Stomach (tissue), 9 donors: Measurements from ENCODE around the gene TMOD1. TPM values are rescaled to one million over a fixed set of nuclear protein-coding genes. Genes with fewer than 3 reads are reported as not detected.
"Not testable (repeated sequence)": the region's sequence is repeated elsewhere in the genome, so short reads cannot be mapped to it uniquely, and the experiment has no call there.

Experiments
- DNase-seq, 2 donors: peaks; one replicate each; pipeline versions ENCODE4 v3.0.0 to v3.0.0-alpha.2; 2013 to 2019
- H3K27ac ChIP-seq, 5 donors: fragments of 200-600 bp in 4 of 5; sonication (generic) in 4 of 5; one replicate each; pipeline ENCODE4 v1.5.1; 2013 to 2019; ENCODE audit warnings: mild to moderate bottlenecking in 1 of 5, moderate library complexity in 1 of 5
- H3K27me3 ChIP-seq, 3 donors: fragments of 200-600 bp; sonication (generic); one replicate each; pipeline ENCODE4 v1.5.1; 2017 to 2019; ENCODE audit warnings: mixed run types in 1 of 3
- H3K36me3 ChIP-seq, 4 donors: fragments of 200-600 bp; sonication (generic); 1 replicate in 3 of 4; 2 replicates in 1 of 4; pipeline ENCODE4 v1.5.1; 2016 to 2019
- H3K4me1 ChIP-seq, 4 donors: fragments of 200-600 bp; sonication (generic); one replicate each; pipeline ENCODE4 v1.5.1; 2016 to 2019
- H3K4me3 ChIP-seq, 4 donors: fragments of 200-600 bp; sonication (generic) in 3 of 4; one replicate each; pipeline ENCODE4 v1.5.1; 2016 to 2019; ENCODE audit warnings: mild to moderate bottlenecking in 1 of 4
- H3K9me3 ChIP-seq, 4 donors: fragments of 200-600 bp; sonication (generic); one replicate each; pipeline ENCODE4 v1.5.1; 2016 to 2019
- CTCF ChIP-seq, 7 experiments: fragments of 450-650 bp in 4 of 7; fragments of 200-600 bp in 3 of 7; sonication (generic) in 3 of 7; IDR thresholded peaks; one replicate each; pipeline ENCODE4 v1.5.1; 2016 to 2019; ENCODE audit warnings: antibody characterized with exemption in 7 of 7, control low read depth in 2 of 7, mild to moderate bottlenecking in 1 of 7
- EP300 ChIP-seq: sonication (generic); formaldehyde crosslinking; IDR thresholded peaks from one replicate; pipeline ENCODE4 v1.6.1; 2017; ENCODE audit warnings: antibody characterized with exemption
- POLR2A ChIP-seq, 4 donors: fragments of 450-650 bp; IDR thresholded peaks; one replicate each; pipeline ENCODE4 v1.6.1; 2016; ENCODE audit warnings: antibody characterized with exemption in 4 of 4, control low read depth in 2 of 4, mild to moderate bottlenecking in 1 of 4, moderate library complexity in 1 of 4
- POLR2AphosphoS5 ChIP-seq, 3 donors: sonication (generic); formaldehyde crosslinking; IDR thresholded peaks; one replicate each; pipeline ENCODE4 v1.6.1; 2016; ENCODE audit warnings: antibody characterized with exemption in 3 of 3
- WGBS, 5 donors: extraction: QIAGEN DNeasy Blood & Tissue Kit in 3 of 5; methylation state at CpG; one replicate each; pipeline versions ENCODE4 v1.1.5 to v1.1.7; 2013 to 2018; 5-methylcytosine and 5-hydroxymethylcytosine counted together
- intact Hi-C: fragments of 100-400 bp; cut with DNase I; formaldehyde crosslinking; loops from one replicate; pipeline ENCODE4 v1.15.1; 2023; ENCODE audit warnings: low total_unique reads
- polyA plus RNA-seq, 3 donors: library from polyadenylated mRNA; stranded (reverse); fragments of 200-250 nt; gene quantifications; one replicate each; pipeline ENCODE4 v1.2.3, GENCODE V29; 2013
- total RNA-seq, 5 donors: library from RNA; depleted of rRNA; stranded (reverse); fragments of >200 nt; gene quantifications; one replicate each; pipeline versions ENCODE4 v1.1.0 to v1.2.3, GENCODE V29; 2014 to 2016
- donor health status: healthy with polysubstance abuse.
- donor health status: Bipolar disorder and iron deficiency.
- donor health status: healthy.

The TMOD1 gene
- total and polyA plus RNA-seq, 8 donors, result 4.6 to 34.8 (median 11.2) TPM

- no peak for TF ChIP-seq CTCF (IDR thresholded peaks at IDR 0.05)
- TF ChIP-seq POLR2A (IDR thresholded peaks at IDR 0.05), result no peak
- TF ChIP-seq EP300, result no peak
- no peak for TF ChIP-seq POLR2AphosphoS5 (IDR thresholded peaks at IDR 0.05)
- H3K4me3 ChIP-seq, result no peak overlapping the region
- no peak overlapping the region for H3K27ac ChIP-seq
- no peaks in the 10 kb centered on the region for H3K9me3 ChIP-seq
- no peak for DNase-seq
- peaks cover 0 to 76% (median 69%) of the 10 kb centered on the region in 4 donors for H3K36me3 ChIP-seq
- WGBS, 5 donors, result 82 to 93% (median 86%) methylated on average over 9 of the region's 9 CpGs
- intact Hi-C loops, result no loop called here
- H3K27me3 ChIP-seq, result no peaks in the 10 kb centered on the region
- peaks cover 0 to 13% (median 4%) of the 10 kb centered on the region in 4 donors for H3K4me1 ChIP-seq
Measured at GRCh38 chr9:97572196-97572891, 70.9 kb downstream of the TMOD1 start.

- intact Hi-C loops, result no loop called here
- Histone ChIP-seq H3K9me3 (no peaks in the 10 kb centered on the region), H3K4me3 (no peak overlapping the region), H3K27ac (no peak overlapping the region), H3K4me1 (peaks cover 0 to 13% (median 4%) of the 10 kb centered on the region in 4 donors), H3K36me3 (peaks cover 0 to 71% (median 65%) of the 10 kb centered on the region in 4 donors), H3K27me3 (no peaks in the 10 kb centered on the region)
- no peak for TF ChIP-seq EP300
- no peak for TF ChIP-seq POLR2A (IDR thresholded peaks at IDR 0.05)
- no peak for TF ChIP-seq CTCF (IDR thresholded peaks at IDR 0.05)
- TF ChIP-seq POLR2AphosphoS5 (IDR thresholded peaks at IDR 0.05), result no peak
- no peak for DNase-seq
- 80 to 96% (median 89%) methylated on average over 6 of the region's 6 CpGs for WGBS, 5 donors
Measured at GRCh38 chr9:97572892-97573365, 71.5 kb downstream of the TMOD1 start.

DNA sequence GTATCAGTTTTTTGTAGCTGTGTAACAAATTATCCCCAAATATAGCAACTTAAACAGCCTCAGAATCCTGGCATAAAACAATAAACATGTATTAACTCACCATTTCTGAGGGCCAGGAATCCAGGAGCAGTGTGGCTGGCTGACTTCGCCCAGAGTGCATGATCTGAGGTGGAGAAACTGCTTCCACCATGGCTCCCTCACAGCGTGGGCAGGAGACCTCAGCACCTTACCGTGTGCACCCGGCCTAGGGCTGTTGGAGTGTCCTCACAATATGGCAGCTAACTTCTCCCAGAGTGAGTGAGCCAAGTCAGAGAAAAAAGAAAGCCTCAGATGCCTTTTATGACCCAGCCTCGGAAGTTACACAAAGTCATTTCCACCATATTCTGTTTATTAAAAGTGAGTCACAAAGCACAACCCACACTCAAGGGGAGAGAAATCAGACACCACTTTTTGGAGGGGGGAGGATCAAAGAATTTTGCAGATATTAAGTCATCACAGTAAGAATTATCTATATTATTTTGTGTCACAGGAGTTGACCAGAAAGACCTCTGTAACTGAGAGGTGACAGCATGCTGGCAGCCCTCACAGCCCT lies 72.1 kb downstream of the TMOD1 start:
- Histone ChIP-seq H3K4me3 (no peak overlapping the region), H3K36me3 (peaks cover 0 to 66% (median 60%) of the 10 kb centered on the region in 4 donors), H3K27ac (no peak overlapping the region), H3K9me3 (no peaks in the 10 kb centered on the region), H3K4me1 (peaks cover 0 to 13% (median 4%) of the 10 kb centered on the region in 4 donors), H3K27me3 (no peaks in the 10 kb centered on the region)
- no peak for DNase-seq
- WGBS, 5 donors, result 85 to 90% (median 88%) methylated on average over 5 of the region's 5 CpGs
- intact Hi-C loops, result no loop called here
- TF ChIP-seq POLR2AphosphoS5 (IDR thresholded peaks at IDR 0.05) (no peak), POLR2A (IDR thresholded peaks at IDR 0.05) (no peak), CTCF (IDR thresholded peaks at IDR 0.05) (no peak), EP300 (no peak)

DNA sequence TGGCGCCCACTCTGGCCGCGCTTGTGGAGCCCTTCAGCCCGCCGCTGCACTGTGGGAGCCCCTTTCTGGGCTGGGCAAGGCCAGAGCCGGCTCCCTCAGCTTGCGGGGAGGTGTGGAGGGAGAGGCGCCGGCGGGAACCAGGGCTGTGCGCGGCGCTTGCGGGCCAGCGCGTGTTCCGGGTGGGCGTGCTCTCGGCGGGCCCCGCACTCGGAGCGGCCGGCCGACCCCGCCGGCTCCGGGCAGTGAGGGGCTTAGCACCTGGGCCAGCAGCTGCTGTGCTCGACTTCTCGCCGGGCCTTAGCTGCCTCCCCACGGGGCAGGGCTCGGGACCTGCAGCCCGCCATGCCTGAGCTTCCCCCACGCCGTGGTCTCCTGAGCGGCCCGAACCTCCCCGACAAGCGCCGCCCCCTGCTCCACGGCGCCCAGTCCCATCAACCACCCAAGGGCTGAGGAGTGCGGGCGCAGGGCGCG lies 72.7 kb downstream of the TMOD1 start:
- H3K27me3 ChIP-seq, H3K9me3 ChIP-seq, H3K27ac ChIP-seq, DNase-seq, intact Hi-C loops, H3K4me3 ChIP-seq: not testable (repeated sequence)
- peaks cover 0 to 13% (median 4%) of the 10 kb centered on the region in 4 donors for H3K4me1 ChIP-seq
- peaks cover 0 to 61% (median 55%) of the 10 kb centered on the region in 4 donors for H3K36me3 ChIP-seq
- 92 to 97% (median 96%) methylated on average over 33 to 47 of the region's 47 CpGs for WGBS, 5 donors
